ENCODE measurements around the gene PAIP2B.
"Not testable (repeated sequence)": the region's sequence is repeated elsewhere in the genome, so short reads cannot be mapped to it uniquely, and the experiment has no call there.

The PAIP2B gene

GRCh38 chr2:71181316-71181715, 45.6 kb downstream of the PAIP2B start:
- H3K4me3 ChIP-seq = no peak overlapping the region

DNA sequence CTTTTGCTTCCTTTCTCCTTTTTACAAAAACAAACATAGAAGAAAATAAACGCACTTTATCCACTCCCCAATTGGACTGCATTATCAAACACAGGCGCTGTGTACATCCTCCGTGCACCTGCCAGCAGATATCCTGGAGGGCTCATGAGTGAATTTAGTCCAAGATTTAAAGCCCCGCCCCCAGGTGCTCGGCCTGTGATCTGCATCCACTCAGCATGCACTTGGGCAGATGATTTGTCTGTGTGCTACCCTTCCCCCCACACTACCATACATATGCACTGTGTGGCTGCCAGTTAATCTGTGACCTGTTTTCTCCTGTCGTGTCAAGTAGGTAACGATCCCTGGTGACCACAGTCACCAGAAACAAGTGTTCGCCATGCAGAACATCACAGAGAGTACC, 48.1 kb downstream of the PAIP2B start:
- not testable (repeated sequence) for H3K9ac ChIP-seq (ENCODE audit: insufficient read length); H3K27ac ChIP-seq; H3K9me3 ChIP-seq (ENCODE audit: low read depth, low read length); DNase-seq (ENCODE audit: low read depth, low spot score); H3K36me3 ChIP-seq (ENCODE audit: insufficient read depth, low read length); H3K4me3 ChIP-seq

More at GRCh38 chr2:71181316-71181715, 45.6 kb downstream of the PAIP2B start:
- H3K9ac ChIP-seq (ENCODE audit: insufficient read length) = no peak overlapping the region
- TF ChIP-seq EZH2 (IDR thresholded peaks at IDR 0.05) (no peak), POLR2AphosphoS5 (IDR thresholded peaks at IDR 0.05; ENCODE audit: borderline replicate concordance, low read depth, low read length) (no peak), FOXP2 (optimal IDR thresholded peaks at IDR 0.05; ENCODE audit: control extremely low read depth, extremely low read length, insufficient read depth) (no peak)
- H3K36me3 ChIP-seq (ENCODE audit: insufficient read depth, low read length) = no peaks in the 10 kb centered on the region
- H3K27ac ChIP-seq = no peak overlapping the region
- H3K9me3 ChIP-seq (ENCODE audit: low read depth, low read length) = no peaks in the 10 kb centered on the region
- no peak for DNase-seq (ENCODE audit: low read depth, low spot score)

GRCh38 chr2:71174207-71174606, 52.7 kb downstream of the PAIP2B start:
- TF ChIP-seq FOXP2 (optimal IDR thresholded peaks at IDR 0.05; ENCODE audit: control extremely low read depth, extremely low read length, insufficient read depth) = no peak
- no peak for TF ChIP-seq POLR2AphosphoS5 (IDR thresholded peaks at IDR 0.05; ENCODE audit: borderline replicate concordance, low read depth, low read length)
- TF ChIP-seq EZH2 (IDR thresholded peaks at IDR 0.05) = no peak
- Histone ChIP-seq H3K9me3 (ENCODE audit: low read depth, low read length) (no peaks in the 10 kb centered on the region), H3K36me3 (ENCODE audit: insufficient read depth, low read length) (no peaks in the 10 kb centered on the region), H3K9ac (ENCODE audit: insufficient read length) (no peak overlapping the region), H3K4me3 (no peak overlapping the region), H3K27ac (no peak overlapping the region)
- DNase-seq (ENCODE audit: low read depth, low spot score) = no peak

- H3K4me3 ChIP-seq = no peak overlapping the region
- TF ChIP-seq EZH2 (IDR thresholded peaks at IDR 0.05) (no peak), FOXP2 (optimal IDR thresholded peaks at IDR 0.05; ENCODE audit: control extremely low read depth, extremely low read length, insufficient read depth) (no peak), POLR2AphosphoS5 (IDR thresholded peaks at IDR 0.05; ENCODE audit: borderline replicate concordance, low read depth, low read length) (no peak)
- no peak overlapping the region for H3K27ac ChIP-seq
- DNase-seq (ENCODE audit: low read depth, low spot score) = no peak
- no peaks in the 10 kb centered on the region for H3K9me3 ChIP-seq (ENCODE audit: low read depth, low read length)
- no peaks in the 10 kb centered on the region for H3K36me3 ChIP-seq (ENCODE audit: insufficient read depth, low read length)
- no peak overlapping the region for H3K9ac ChIP-seq (ENCODE audit: insufficient read length)
Measured at GRCh38 chr2:71173096-71173495, 53.8 kb downstream of the PAIP2B start.

GRCh38 chr2:71166812-71167211, 60.1 kb downstream of the PAIP2B start:
- no peak for TF ChIP-seq POLR2AphosphoS5 (IDR thresholded peaks at IDR 0.05; ENCODE audit: borderline replicate concordance, low read depth, low read length)
- TF ChIP-seq FOXP2 (optimal IDR thresholded peaks at IDR 0.05; ENCODE audit: control extremely low read depth, extremely low read length, insufficient read depth) = no peak
- no peak for TF ChIP-seq EZH2 (IDR thresholded peaks at IDR 0.05)
- H3K4me3 ChIP-seq = no peak overlapping the region
- no peaks in the 10 kb centered on the region for H3K36me3 ChIP-seq (ENCODE audit: insufficient read depth, low read length)
- no peaks in the 10 kb centered on the region for H3K9me3 ChIP-seq (ENCODE audit: low read depth, low read length)
- H3K27ac ChIP-seq = no peak overlapping the region
- H3K9ac ChIP-seq (ENCODE audit: insufficient read length) = no peak overlapping the region
- DNase-seq (ENCODE audit: low read depth, low spot score) = no peak

DNA sequence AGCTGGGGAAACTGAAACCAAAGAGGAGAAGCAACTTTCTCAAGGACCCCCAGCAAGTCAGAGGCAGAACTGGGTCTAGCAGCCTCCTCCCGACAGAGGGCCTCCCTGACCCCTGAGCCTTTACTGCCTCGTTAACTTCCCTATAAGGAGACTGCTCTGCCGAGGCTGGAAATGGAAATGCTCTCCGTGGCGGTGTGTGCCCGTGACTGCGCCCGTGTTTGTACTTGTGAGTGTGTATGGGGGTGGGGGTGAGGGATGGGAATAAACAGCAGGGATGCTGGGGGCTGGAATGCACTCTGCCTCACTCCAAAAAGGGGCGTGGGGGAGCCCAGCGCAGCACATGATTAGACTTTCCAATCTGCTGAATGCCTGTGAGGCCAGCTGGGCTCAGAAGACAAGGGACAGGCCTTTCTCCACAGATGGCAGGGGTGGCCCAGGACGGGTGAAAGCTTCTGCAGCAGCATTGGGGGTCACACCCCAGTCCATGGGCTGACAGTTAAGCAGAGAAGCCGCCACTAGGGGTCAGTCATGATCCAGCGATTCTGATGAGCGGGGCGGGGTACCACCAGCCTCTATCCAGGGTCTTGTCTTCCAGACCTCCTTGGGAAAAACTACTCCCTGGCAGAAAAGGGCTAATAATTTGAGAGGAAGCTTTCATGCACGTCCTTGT, 69.6 kb downstream of the PAIP2B start:
- Histone ChIP-seq H3K36me3 (ENCODE audit: insufficient read depth, low read length) (no peaks in the 10 kb centered on the region), H3K9me3 (ENCODE audit: low read depth, low read length) (no peaks in the 10 kb centered on the region), H3K9ac (ENCODE audit: insufficient read length) (no peak overlapping the region), H3K27ac (no peak overlapping the region), H3K4me3 (peak overlapping the region; percentile 51)
- peak; percentile 6 for DNase-seq (ENCODE audit: low read depth, low spot score)
- no peak for TF ChIP-seq FOXP2 (optimal IDR thresholded peaks at IDR 0.05; ENCODE audit: control extremely low read depth, extremely low read length, insufficient read depth)

DNA sequence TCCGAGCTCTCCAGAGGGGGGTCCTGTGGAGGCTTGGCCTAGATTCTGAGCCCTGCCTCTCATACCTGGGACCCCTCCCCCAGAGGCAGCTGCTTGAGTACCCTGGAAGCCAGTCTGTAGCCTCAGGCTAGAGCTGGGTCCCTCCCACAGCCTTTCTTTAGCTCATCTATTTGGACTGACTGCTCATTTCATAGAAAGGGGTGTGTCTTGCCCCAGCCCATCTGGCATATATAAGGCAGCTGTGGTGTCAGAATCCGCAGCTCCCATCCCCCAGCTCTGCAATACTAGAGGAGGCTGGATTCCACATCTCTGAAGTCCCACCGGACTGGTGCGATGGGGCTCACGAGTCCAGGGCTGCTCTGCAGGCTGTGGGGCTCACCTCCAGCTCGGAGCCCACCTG, 70.3 kb downstream of the PAIP2B start:
- TF ChIP-seq POLR2AphosphoS5 (IDR thresholded peaks at IDR 0.05; ENCODE audit: borderline replicate concordance, low read depth, low read length) = no peak
- TF ChIP-seq FOXP2 (optimal IDR thresholded peaks at IDR 0.05; ENCODE audit: control extremely low read depth, extremely low read length, insufficient read depth) = no peak
- TF ChIP-seq EZH2 (IDR thresholded peaks at IDR 0.05) = no peak
- DNase-seq (ENCODE audit: low read depth, low spot score) = peak; percentile 35
- Histone ChIP-seq H3K9ac (ENCODE audit: insufficient read length) (no peak overlapping the region), H3K4me3 (peak overlapping the region; percentile 51), H3K9me3 (ENCODE audit: low read depth, low read length) (no peaks in the 10 kb centered on the region), H3K36me3 (ENCODE audit: insufficient read depth, low read length) (no peaks in the 10 kb centered on the region), H3K27ac (no peak overlapping the region)

GRCh38 chr2:71155846-71156245, 71.1 kb downstream of the PAIP2B start:
- no peak for DNase-seq (ENCODE audit: low read depth, low spot score)
- Histone ChIP-seq H3K4me3 (no peak overlapping the region), H3K27ac (no peak overlapping the region), H3K36me3 (ENCODE audit: insufficient read depth, low read length) (peaks cover 2% of the 10 kb centered on the region; the same call in 1 of the 2 replicates), H3K9me3 (ENCODE audit: low read depth, low read length) (no peaks in the 10 kb centered on the region), H3K9ac (ENCODE audit: insufficient read length) (no peak overlapping the region)
- no peak for TF ChIP-seq FOXP2 (optimal IDR thresholded peaks at IDR 0.05; ENCODE audit: control extremely low read depth, extremely low read length, insufficient read depth)
- TF ChIP-seq POLR2AphosphoS5 (IDR thresholded peaks at IDR 0.05; ENCODE audit: borderline replicate concordance, low read depth, low read length) = no peak
- no peak for TF ChIP-seq EZH2 (IDR thresholded peaks at IDR 0.05)

DNA sequence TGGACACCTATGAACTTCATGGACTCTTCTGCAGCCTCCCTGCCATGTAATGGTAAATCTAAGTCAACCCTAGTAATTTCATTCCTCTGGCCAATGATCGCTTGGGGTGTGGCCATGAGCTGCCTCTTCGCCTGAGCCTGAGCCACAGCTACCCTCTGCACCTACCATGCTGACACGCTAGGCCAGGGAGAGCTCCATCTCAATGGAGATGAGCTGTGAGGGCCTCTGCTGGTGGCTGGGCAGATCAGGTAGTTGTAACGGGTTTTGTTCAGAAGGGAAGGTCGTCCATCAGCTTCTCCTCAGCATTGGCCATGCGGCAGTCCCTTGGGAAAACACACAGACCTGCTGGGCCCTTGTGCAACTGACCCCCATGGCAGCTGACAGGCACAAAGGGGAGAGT, 72.1 kb downstream of the PAIP2B start:
- no peaks in the 10 kb centered on the region for H3K9me3 ChIP-seq (ENCODE audit: low read depth, low read length)
- no peak overlapping the region for H3K9ac ChIP-seq (ENCODE audit: insufficient read length)
- TF ChIP-seq FOXP2 (optimal IDR thresholded peaks at IDR 0.05; ENCODE audit: control extremely low read depth, extremely low read length, insufficient read depth) (no peak), POLR2AphosphoS5 (IDR thresholded peaks at IDR 0.05; ENCODE audit: borderline replicate concordance, low read depth, low read length) (no peak), EZH2 (IDR thresholded peaks at IDR 0.05) (no peak)
- peaks cover 10% of the 10 kb centered on the region for H3K36me3 ChIP-seq (ENCODE audit: insufficient read depth, low read length)
- no peak overlapping the region for H3K27ac ChIP-seq
- no peak for DNase-seq (ENCODE audit: low read depth, low spot score)
- H3K4me3 ChIP-seq = no peak overlapping the region

All from SK-N-MC (cell line).